ENCODE results near the gene ACD. TPM values are rescaled to one million over a fixed set of nuclear protein-coding genes. Genes with fewer than 3 reads are reported as not detected.

ACD gene
- total RNA-seq, 1 experiment from 2014 or later: 34.1 TPM

DNA sequence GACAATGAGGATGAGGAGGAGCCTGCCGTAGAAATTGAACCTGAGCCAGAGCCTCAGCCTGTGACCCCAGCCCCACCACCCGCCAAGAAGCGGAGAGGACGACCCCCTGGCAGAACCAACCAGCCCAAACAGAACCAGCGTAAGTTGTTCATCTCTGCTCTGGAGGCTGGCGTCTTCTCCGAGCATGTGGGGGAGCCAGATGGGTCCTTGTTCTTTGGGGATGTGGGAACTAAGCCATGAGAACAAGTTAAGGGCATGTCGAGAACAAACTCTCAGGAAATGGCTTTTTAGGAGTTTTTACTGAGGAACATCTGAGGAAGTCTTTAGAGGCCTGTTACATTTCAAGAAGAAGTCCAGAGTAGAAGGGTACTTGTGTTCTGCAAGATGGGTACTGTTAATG is 23.3 kb downstream of the ACD start:
- WGBS (ENCODE audit: extremely low coverage, insufficient read length, low lambda C conversion rate): no CpG with 5 or more reads among the region's 8 CpGs

More for the DNA sequence above, 23.3 kb downstream of the ACD start:
- H3K14ac ChIP-seq (ENCODE audit: insufficient read depth, low read length): no peak overlapping the region
- H3K9me3 ChIP-seq (ENCODE audit: control insufficient read depth, low read depth, low read length): no peaks in the 10 kb centered on the region
- peaks cover 1% of the 10 kb centered on the region; the same call in 1 of the 2 replicates for H3K27me3 Mint-ChIP-seq (ENCODE audit: low read depth)
- no peaks in the 10 kb centered on the region for H4K20me1 ChIP-seq (ENCODE audit: control insufficient read depth, insufficient read depth, insufficient read length)
- no peak for DNase-seq
- no peak overlapping the region for H4K8ac ChIP-seq (replicated peaks; ENCODE audit: insufficient read length, low read depth, low read length)
- no peak overlapping the region for H3K23ac ChIP-seq (ENCODE audit: insufficient read length, low read depth, low read length)
- H3K9me3 Mint-ChIP-seq: no peaks in the 10 kb centered on the region
- H2AK5ac ChIP-seq (ENCODE audit: insufficient read length, low read length): no peak overlapping the region
- H3K4me1 ChIP-seq (ENCODE audit: insufficient read depth, low read length): no peaks in the 10 kb centered on the region
- H3K4me3 Mint-ChIP-seq: no peak overlapping the region
- H3K27ac Mint-ChIP-seq: peak overlapping the region in 1 of 3 experiments; percentile 18; a peak in 1 of 7 replicates
- no peak overlapping the region for H3K56ac ChIP-seq (ENCODE audit: insufficient read length, low read depth, low read length)
- H2BK120ac ChIP-seq (ENCODE audit: low read depth, low read length, poor library complexity, severe bottlenecking): no peak overlapping the region
- peaks cover 22 to 71% (median 51%) of the 10 kb centered on the region in 3 experiments for H3K36me3 Mint-ChIP-seq (ENCODE audit: insufficient read depth in 1 of 3, low read depth in 3 of 3)
- TF ChIP-seq, protein P1, sequence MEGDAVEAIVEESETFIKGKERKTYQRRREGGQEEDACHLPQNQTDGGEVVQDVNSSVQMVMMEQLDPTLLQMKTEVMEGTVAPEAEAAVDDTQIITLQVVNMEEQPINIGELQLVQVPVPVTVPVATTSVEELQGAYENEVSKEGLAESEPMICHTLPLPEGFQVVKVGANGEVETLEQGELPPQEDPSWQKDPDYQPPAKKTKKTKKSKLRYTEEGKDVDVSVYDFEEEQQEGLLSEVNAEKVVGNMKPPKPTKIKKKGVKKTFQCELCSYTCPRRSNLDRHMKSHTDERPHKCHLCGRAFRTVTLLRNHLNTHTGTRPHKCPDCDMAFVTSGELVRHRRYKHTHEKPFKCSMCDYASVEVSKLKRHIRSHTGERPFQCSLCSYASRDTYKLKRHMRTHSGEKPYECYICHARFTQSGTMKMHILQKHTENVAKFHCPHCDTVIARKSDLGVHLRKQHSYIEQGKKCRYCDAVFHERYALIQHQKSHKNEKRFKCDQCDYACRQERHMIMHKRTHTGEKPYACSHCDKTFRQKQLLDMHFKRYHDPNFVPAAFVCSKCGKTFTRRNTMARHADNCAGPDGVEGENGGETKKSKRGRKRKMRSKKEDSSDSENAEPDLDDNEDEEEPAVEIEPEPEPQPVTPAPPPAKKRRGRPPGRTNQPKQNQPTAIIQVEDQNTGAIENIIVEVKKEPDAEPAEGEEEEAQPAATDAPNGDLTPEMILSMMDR (conservative IDR thresholded peaks at IDR 0.05): no peak
- H3K79me1 ChIP-seq (ENCODE audit: insufficient read depth, low read depth, low read length, poor library complexity, severe bottlenecking): no peaks in the 10 kb centered on the region
- no peak overlapping the region for H3K18ac ChIP-seq (ENCODE audit: insufficient read length, low read depth, low read length)
- no peak overlapping the region for H2AFZ ChIP-seq (ENCODE audit: low read length)
- H3T11ph ChIP-seq (ENCODE audit: low read length): no peak overlapping the region
- H3K9ac ChIP-seq (ENCODE audit: extremely low read depth, insufficient read length, low read length): no peak overlapping the region
- H2BK20ac ChIP-seq (ENCODE audit: low read depth, low read length, poor library complexity, severe bottlenecking): no peak overlapping the region
- no peaks in the 10 kb centered on the region for H3K4me1 Mint-ChIP-seq
- H4K5ac ChIP-seq (ENCODE audit: insufficient read length, low read depth, low read length): no peak overlapping the region
- no peaks in the 10 kb centered on the region for H3K23me2 ChIP-seq (ENCODE audit: insufficient read length, low read depth, low read length, poor library complexity, severe bottlenecking)
- H3K4ac ChIP-seq (ENCODE audit: low read depth, low read length): no peak overlapping the region
- H3K27ac ChIP-seq (ENCODE audit: insufficient read length, low read depth, low read length): no peak overlapping the region
- H3K79me2 ChIP-seq (ENCODE audit: insufficient read depth, low read length): no peaks in the 10 kb centered on the region
- no peak overlapping the region for H2BK5ac ChIP-seq (ENCODE audit: insufficient read length, low read length)
- no peaks in the 10 kb centered on the region for H3K27me3 ChIP-seq (ENCODE audit: insufficient read depth, low read length)
- no peak overlapping the region for H4K91ac ChIP-seq (ENCODE audit: insufficient read length, low read depth, low read length)
- H2BK12ac ChIP-seq (ENCODE audit: insufficient read length, low read depth, low read length): no peak overlapping the region
- no peak overlapping the region for H3K4me2 ChIP-seq (ENCODE audit: insufficient read depth, insufficient read length, low read length)
- H2BK15ac ChIP-seq (ENCODE audit: low read depth, low read length): no peak overlapping the region

Data from H9 (cell line).